Stimulated activated naive CD8-positive, alpha-beta T cell treated with anti-CD3 and anti-CD28 coated beads, Interleukin-15, amount 100 ng/mL, for 72 hours (primary cell): ENCODE results near the gene FGF2.

Experiments used
- ATAC-seq: fragments of 150-1000 bp; cut with Tn5 transposase; 2 replicates; pipeline ENCODE4 v1.10.0; 2021; ENCODE audit warnings: mild to moderate bottlenecking, moderate library complexity
- DNase-seq, 2 donors: peaks; one replicate each; pipeline ENCODE4 v3.0.0; 2021 to 2022
- H3K27ac Mint-ChIP-seq, 2 donors: one replicate each; pipeline ENCODE4 v1.8.0; 2022; ENCODE audit warnings: mild to moderate bottlenecking in 2 of 2, mixed read lengths in 2 of 2, moderate library complexity in 2 of 2
- H3K27me3 Mint-ChIP-seq: one replicate; pipeline ENCODE4 v1.8.0; 2022; ENCODE audit warnings: mixed read lengths
- H3K4me1 Mint-ChIP-seq: one replicate; pipeline ENCODE4 v1.8.0; 2022; ENCODE audit warnings: mild to moderate bottlenecking, mixed read lengths
- H3K4me3 Mint-ChIP-seq, 2 donors: one replicate each; pipeline ENCODE4 v1.8.0; 2022; ENCODE audit warnings: mild to moderate bottlenecking in 2 of 2, mixed read lengths in 2 of 2, moderate library complexity in 1 of 2
- H3K9me3 Mint-ChIP-seq, 2 donors: one replicate each; pipeline ENCODE4 v1.8.0; 2022; ENCODE audit warnings: mixed read lengths in 2 of 2

Gene FGF2

GRCh38 chr4:122882857-122883735 is 56.5 kb downstream of the FGF2 start:
- peaks cover 9% of the 10 kb centered on the region for H3K27me3 Mint-ChIP-seq
- DNase-seq: no peak
- no peak overlapping the region for H3K27ac Mint-ChIP-seq
- no peaks in the 10 kb centered on the region for H3K4me1 Mint-ChIP-seq
- no peak overlapping the region for H3K4me3 Mint-ChIP-seq
- ATAC-seq: no peak
- H3K9me3 Mint-ChIP-seq: peaks cover 0 to 17% of the 10 kb centered on the region in 2 donors

- H3K4me1 Mint-ChIP-seq: no peaks in the 10 kb centered on the region
- no peak for ATAC-seq
Observed at GRCh38 chr4:122884499-122884898, 57.9 kb downstream of the FGF2 start.

GRCh38 chr4:122889726-122890125 is 63.1 kb downstream of the FGF2 start:
- Mint-ChIP-seq H3K27ac (no peak overlapping the region), H3K9me3 (no peaks in the 10 kb centered on the region)
- ATAC-seq: no peak

More at GRCh38 chr4:122884499-122884898, 57.9 kb downstream of the FGF2 start:
- peaks cover 9% of the 10 kb centered on the region for H3K27me3 Mint-ChIP-seq
- no peak overlapping the region for H3K27ac Mint-ChIP-seq
- peaks cover 0 to 15% of the 10 kb centered on the region in 2 donors for H3K9me3 Mint-ChIP-seq
- no peak for DNase-seq
- no peak overlapping the region for H3K4me3 Mint-ChIP-seq

GRCh38 chr4:122890147-122890795 is 63.6 kb downstream of the FGF2 start:
- DNase-seq: no peak
- Mint-ChIP-seq H3K4me3 (no peak overlapping the region), H3K9me3 (no peaks in the 10 kb centered on the region), H3K27me3 (no peaks in the 10 kb centered on the region), H3K27ac (no peak overlapping the region), H3K4me1 (no peaks in the 10 kb centered on the region)
- ATAC-seq: no peak

More at GRCh38 chr4:122889726-122890125, 63.1 kb downstream of the FGF2 start:
- Mint-ChIP-seq H3K4me1 (no peaks in the 10 kb centered on the region), H3K27me3 (no peaks in the 10 kb centered on the region), H3K4me3 (no peak overlapping the region)
- DNase-seq: no peak

GRCh38 chr4:122894827-122895226 is 68.2 kb downstream of the FGF2 start:
- no peak overlapping the region for H3K4me3 Mint-ChIP-seq
- H3K27ac Mint-ChIP-seq: no peak overlapping the region
- H3K4me1 Mint-ChIP-seq: no peaks in the 10 kb centered on the region
- H3K27me3 Mint-ChIP-seq: no peaks in the 10 kb centered on the region
- DNase-seq (no peak), ATAC-seq (no peak)
- H3K9me3 Mint-ChIP-seq: no peaks in the 10 kb centered on the region

GRCh38 chr4:122895336-122895995 is 68.8 kb downstream of the FGF2 start:
- DNase-seq (no peak), ATAC-seq (no peak)
- no peaks in the 10 kb centered on the region for H3K27me3 Mint-ChIP-seq
- H3K9me3 Mint-ChIP-seq: no peaks in the 10 kb centered on the region
- no peaks in the 10 kb centered on the region for H3K4me1 Mint-ChIP-seq
- H3K4me3 Mint-ChIP-seq: no peak overlapping the region
- H3K27ac Mint-ChIP-seq: no peak overlapping the region

- Mint-ChIP-seq H3K4me3 (no peak overlapping the region), H3K27me3 (no peaks in the 10 kb centered on the region), H3K4me1 (no peaks in the 10 kb centered on the region), H3K9me3 (no peaks in the 10 kb centered on the region), H3K27ac (no peak overlapping the region)
- no peak for DNase-seq
- ATAC-seq: no peak
Observed at GRCh38 chr4:122896270-122896669, 69.6 kb downstream of the FGF2 start.

- Mint-ChIP-seq H3K4me1 (no peaks in the 10 kb centered on the region), H3K9me3 (no peaks in the 10 kb centered on the region), H3K4me3 (no peak overlapping the region), H3K27me3 (no peaks in the 10 kb centered on the region), H3K27ac (no peak overlapping the region)
- DNase-seq (no peak), ATAC-seq (no peak)
Observed at GRCh38 chr4:122898370-122899150, 71.9 kb downstream of the FGF2 start.

GRCh38 chr4:122899682-122900081 is 73.1 kb downstream of the FGF2 start:
- H3K27me3 Mint-ChIP-seq: no peaks in the 10 kb centered on the region
- H3K27ac Mint-ChIP-seq: no peak overlapping the region
- no peaks in the 10 kb centered on the region for H3K4me1 Mint-ChIP-seq
- DNase-seq (no peak), ATAC-seq (no peak)
- H3K4me3 Mint-ChIP-seq: no peak overlapping the region
- H3K9me3 Mint-ChIP-seq: no peaks in the 10 kb centered on the region

- Mint-ChIP-seq H3K9me3 (no peaks in the 10 kb centered on the region), H3K4me1 (no peaks in the 10 kb centered on the region), H3K27me3 (no peaks in the 10 kb centered on the region), H3K4me3 (no peak overlapping the region), H3K27ac (no peak overlapping the region)
- DNase-seq (no peak), ATAC-seq (no peak)
Observed at GRCh38 chr4:122900314-122900713, 73.7 kb downstream of the FGF2 start.

GRCh38 chr4:122901247-122902010 is 74.8 kb downstream of the FGF2 start:
- no peaks in the 10 kb centered on the region for H3K9me3 Mint-ChIP-seq

GRCh38 chr4:122903766-122904288 is 77.2 kb downstream of the FGF2 start:
- Mint-ChIP-seq H3K4me3 (no peak overlapping the region), H3K27me3 (no peaks in the 10 kb centered on the region), H3K9me3 (no peaks in the 10 kb centered on the region), H3K4me1 (no peaks in the 10 kb centered on the region), H3K27ac (peak overlapping the region; percentile 56 to 66)
- no peak for ATAC-seq
- DNase-seq: no peak

More at GRCh38 chr4:122901247-122902010, 74.8 kb downstream of the FGF2 start:
- DNase-seq: no peak
- H3K4me3 Mint-ChIP-seq: no peak overlapping the region
- no peak for ATAC-seq
- no peak overlapping the region for H3K27ac Mint-ChIP-seq
- no peaks in the 10 kb centered on the region for H3K4me1 Mint-ChIP-seq
- H3K27me3 Mint-ChIP-seq: no peaks in the 10 kb centered on the region

- ATAC-seq: no peak
- no peak overlapping the region for H3K4me3 Mint-ChIP-seq
Observed at GRCh38 chr4:122906859-122907305, 80.3 kb downstream of the FGF2 start.

GRCh38 chr4:122908223-122908622 is 81.6 kb downstream of the FGF2 start:
- H3K4me3 Mint-ChIP-seq: no peak overlapping the region
- H3K27ac Mint-ChIP-seq: no peak overlapping the region
- DNase-seq (no peak), ATAC-seq (no peak)
- H3K27me3 Mint-ChIP-seq: no peaks in the 10 kb centered on the region
- H3K9me3 Mint-ChIP-seq: no peaks in the 10 kb centered on the region
- no peaks in the 10 kb centered on the region for H3K4me1 Mint-ChIP-seq

More at GRCh38 chr4:122906859-122907305, 80.3 kb downstream of the FGF2 start:
- DNase-seq: no peak
- no peak overlapping the region for H3K27ac Mint-ChIP-seq
- H3K4me1 Mint-ChIP-seq: no peaks in the 10 kb centered on the region
- H3K27me3 Mint-ChIP-seq: no peaks in the 10 kb centered on the region
- H3K9me3 Mint-ChIP-seq: no peaks in the 10 kb centered on the region
